Head of caudate nucleus (tissue), 42 donors: Measurements from ENCODE around the gene LRP1.

Experiments used
- DNase-seq, 42 donors: peaks; one replicate each; pipeline versions ENCODE4 v3.0.0 to v3.0.0-alpha.2; 2020 to 2021; ENCODE audit warnings: mixed read lengths in 7 of 42
- intact Hi-C: fragments of 100-400 bp; cut with DNase I; formaldehyde crosslinking; loops from one replicate; pipeline ENCODE4 v1.15.0; 2022

LRP1 gene

DNA sequence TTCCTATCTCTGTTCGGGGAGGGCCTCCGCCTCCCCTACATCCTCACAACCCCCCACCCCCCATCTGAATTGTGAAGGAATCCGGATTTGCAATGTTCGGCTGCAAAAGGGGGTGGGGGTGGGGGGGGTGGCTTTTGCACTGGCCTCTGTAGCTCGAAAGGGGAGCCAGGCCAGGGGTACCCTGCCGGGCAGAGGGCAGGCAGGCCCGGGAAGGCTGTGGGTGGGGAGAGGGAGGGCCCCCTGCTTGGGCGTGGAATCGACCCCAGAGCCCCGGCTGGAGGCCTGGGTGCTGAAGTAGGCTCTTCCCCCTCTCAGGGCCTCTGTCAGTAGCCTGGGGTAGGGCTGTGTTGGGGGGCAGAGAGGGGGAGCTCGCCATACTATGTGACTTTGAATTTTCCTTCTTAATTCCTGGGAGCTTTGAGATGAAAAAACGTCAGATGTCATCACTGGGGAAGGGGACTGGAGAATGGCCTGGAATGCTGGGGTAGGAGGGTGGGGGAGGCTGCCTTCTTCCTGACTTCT, 1.1 kb downstream of the LRP1 start:
- peak in 2 of 42 donors; percentile 23 to 32 for DNase-seq

DNA sequence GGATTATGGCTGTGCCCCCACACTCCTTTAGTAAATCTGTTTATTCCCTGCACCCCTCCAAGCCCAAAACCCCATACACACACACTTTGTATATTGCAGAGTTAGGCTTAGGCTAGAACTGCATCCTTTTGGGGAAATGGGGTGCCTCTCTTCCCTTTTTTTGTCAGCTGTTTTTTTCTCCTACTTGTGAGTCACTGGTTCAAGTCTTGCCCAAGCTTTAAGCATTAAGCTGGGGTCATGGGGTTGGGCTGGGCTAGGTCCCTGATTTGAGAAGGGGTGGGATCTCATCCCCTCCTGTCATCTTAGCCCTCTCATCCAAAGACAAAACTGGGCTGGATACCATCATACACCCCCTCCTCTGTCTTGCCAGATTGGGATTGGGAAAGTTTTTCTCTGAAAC, 1.6 kb downstream of the LRP1 start:
- DNase-seq: peak in 1 of 42 donors; percentile 53
- intact Hi-C loops: loop anchor here (5.0 kb wide), 1 partner anchor 52 kb away; no protein-coding TSS in a partner anchor

More for the DNA sequence above, 1.1 kb downstream of the LRP1 start:
- intact Hi-C loops: loop anchor here (5.0 kb wide), 1 partner anchor 53 kb away; no protein-coding TSS in a partner anchor

DNA sequence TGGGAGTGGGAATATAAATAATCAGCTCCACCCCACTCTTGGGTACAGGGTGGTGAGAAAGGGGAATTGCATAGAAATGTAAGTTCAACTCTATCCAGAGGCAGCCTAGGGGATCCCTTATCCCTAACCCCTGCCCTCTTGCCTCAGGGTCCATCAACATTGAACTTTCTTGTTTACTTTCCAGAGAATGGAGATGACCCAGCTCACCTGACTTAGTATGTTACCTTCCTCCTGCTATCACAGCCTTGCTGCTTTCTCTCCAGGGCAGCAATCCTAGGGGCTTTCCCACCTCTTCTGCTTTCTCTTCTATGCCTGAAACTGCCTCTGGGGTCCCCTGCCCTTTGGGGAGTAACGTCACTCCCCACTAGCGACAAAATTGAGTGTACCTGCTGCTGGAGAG, 2.7 kb downstream of the LRP1 start:
- DNase-seq: no peak
- intact Hi-C loops: no loop called here

DNA sequence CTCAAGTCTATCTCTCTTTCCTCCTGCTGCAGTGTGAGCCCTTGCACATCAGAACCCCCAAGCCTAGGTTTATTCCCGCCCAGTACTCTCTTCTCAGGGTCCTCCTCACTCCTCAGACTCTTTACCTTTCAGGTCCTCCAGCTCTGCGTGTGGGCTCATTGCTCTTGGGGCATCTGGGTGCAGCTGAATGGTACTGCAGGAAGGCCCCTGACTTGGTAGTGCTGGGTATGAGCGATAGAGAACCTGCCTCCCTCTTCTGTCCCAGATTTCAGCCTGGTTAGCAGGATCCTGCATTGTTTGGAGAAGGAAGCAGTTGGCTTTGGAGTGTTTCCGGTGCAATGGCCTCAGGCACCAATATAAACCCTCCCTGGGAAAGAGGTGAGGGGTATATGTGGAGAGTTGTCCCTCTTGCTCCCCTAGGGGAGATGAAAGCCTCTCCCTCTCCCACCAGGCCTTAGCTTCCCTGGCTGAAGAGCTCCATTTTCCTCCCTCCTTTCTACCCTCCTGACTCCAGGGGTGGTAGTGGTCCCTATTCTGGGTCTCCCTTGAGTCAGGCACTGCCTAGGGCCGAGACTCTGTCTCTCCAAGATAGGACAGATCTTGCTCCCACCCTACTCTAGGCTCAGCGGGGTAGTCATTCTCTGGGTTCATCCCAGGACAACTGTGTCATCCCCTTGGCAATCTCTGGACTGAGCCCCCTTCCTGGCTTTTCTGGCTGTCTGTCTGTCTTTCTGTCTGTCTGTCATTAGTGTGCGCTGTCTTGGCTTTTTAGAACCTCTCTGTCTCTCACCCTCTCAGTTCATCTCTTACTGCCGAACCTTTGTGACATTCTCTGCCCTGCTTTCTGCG, 3.8 kb downstream of the LRP1 start:
- DNase-seq: no peak
- intact Hi-C loops: no loop called here

DNA sequence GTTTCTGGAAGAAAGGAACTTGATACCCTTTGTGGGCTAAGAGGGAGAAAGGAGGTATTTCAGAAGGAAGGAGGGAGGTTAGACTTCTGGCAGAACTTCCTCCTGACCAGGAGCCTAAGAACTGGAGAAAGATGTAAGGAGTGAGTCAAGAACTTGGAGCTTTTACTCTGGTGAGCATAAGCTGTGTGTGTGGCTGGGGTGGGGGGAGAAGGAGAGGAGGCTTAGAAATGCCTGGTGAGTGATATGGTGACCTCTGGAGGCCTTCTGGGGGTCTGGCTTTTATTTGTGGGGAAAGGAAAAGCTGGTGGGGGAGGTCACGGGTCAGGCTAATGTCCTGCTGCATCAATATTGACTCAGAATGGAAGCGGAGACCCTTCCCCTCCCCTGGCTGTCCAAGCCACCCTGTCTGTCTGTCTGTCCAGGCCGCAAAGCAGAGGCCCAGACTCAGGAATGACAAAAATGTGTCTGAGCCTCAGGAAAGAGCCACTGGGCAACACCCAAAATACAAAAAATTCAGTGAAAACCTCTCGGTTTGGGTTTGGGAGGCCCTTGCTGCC, 4.8 kb downstream of the LRP1 start:
- DNase-seq: peak in 1 of 42 donors; percentile 37
- intact Hi-C loops: no loop called here

DNA sequence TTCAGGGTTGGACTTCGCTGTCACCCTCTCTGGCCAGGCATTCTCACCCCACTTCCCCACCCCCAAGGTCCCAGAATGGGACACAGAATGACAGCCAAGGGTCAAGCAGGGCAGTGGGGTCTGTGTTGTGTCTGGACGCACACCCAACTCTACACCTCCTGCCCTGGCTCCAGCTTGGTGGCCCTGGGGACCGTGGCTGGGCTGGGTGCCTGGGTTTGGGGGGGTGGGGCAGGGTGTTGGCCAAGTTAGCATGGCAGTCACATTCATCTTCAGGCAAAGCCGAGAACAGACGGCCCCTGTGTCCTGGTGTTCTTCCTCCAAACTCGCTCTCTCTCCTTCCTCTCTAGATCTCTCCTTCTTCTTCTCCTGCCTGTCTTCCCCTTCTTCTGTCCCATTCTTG, 5.6 kb downstream of the LRP1 start:
- intact Hi-C loops: no loop called here
- peak in 15 of 42 donors; percentile 32 to 77 (median 42) for DNase-seq

DNA sequence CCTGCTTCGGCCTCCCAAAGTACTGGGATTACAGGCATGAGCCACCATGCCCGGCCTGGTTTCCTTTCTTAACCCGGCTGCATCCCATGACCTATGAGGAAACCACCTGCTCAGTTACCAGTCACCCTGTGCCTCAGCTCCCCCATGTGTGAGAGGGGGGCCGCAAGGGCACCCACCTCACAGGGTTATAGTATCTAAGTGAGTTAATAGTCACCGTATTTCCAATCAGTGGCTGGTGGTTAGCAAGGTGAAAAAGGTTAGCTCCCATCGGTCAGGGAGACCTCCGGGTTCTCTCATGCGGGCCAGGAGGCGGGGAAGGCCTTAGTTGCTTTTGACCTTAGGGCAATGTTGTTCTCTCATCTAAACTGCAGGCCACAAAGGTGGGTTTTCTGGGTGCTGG, 6.7 kb downstream of the LRP1 start:
- DNase-seq: peak in 1 of 42 donors; percentile 35
- intact Hi-C loops: no loop called here

DNA sequence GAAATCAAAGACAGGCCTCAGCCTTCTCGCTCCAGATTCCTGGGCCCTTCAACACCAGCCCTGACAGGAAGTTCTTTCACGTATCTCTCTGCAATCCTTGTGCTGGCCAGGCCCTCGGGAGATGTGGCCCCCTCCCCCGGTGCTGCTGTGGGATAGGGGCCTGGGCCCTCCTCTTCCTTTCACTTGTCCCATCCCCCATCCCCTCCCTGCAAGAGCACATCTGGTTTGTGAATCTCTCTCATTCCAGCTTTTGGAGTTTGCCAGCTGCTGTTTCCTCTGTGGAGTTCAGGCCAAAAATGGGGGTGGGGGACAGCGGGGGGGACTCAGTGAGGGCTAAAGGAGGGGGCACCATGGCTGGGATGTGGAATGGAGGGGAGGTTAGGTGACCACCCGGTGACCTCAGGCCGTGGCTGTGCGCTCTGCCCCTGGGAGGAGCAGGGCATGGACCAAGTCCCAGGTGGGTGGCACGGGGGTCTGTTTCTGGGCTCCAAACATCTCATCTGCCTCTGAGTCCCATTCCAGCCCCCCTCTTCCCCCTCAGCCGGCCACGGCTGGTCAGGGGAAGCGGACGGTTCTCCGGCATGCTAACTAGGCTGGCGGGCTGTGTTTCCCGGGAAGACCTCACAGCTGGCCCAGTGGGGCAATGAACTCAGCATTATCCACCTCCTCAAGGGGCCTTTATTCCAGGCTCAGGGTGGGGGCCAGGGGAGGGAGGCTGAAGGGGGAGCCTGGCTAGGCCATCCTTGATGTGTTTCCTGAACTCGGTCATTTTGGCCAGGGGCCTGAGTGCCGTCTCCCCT, 7.4 kb downstream of the LRP1 start:
- peak; percentile 57 to 94 (median 80) for DNase-seq
- intact Hi-C loops: no loop called here

DNA sequence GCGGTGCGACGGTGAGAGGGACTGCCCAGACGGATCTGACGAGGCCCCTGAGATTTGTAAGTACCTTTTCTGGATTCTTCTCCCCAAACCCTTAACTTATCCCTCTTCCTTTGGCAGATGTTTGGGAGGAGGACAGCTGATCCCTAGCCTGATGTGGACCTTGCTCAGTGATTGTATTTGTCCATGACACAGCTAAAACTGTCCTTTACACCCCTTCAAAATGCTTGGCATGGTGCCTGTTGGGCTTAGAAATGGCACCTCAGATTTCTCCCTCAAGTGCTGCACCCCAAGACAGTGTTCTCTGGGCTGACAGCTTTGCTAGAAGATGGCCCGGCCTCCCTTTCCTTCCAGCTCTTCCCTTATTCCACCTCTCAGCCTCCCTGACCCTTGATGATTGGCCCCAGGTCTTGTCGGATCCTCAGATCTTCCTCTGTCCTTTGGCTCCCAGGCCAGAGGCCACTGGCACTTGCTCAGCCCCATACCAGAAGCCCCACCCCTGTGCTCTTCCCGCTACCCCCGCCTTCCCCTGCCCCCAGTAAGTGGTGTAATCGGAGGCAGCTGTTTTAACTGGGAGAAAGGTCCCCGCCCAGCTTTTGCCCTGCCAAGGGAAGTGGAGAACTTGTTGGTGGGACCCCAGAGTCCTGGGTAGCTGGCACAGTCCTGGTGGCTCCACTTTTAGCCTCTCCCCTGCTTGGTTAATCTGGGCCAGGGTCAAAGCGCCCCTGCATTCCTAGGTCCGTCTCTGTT, 10.4 kb downstream of the LRP1 start:
- DNase-seq: peak in 15 of 42 donors; percentile 35 to 80 (median 51)
- intact Hi-C loops: no loop called here

DNA sequence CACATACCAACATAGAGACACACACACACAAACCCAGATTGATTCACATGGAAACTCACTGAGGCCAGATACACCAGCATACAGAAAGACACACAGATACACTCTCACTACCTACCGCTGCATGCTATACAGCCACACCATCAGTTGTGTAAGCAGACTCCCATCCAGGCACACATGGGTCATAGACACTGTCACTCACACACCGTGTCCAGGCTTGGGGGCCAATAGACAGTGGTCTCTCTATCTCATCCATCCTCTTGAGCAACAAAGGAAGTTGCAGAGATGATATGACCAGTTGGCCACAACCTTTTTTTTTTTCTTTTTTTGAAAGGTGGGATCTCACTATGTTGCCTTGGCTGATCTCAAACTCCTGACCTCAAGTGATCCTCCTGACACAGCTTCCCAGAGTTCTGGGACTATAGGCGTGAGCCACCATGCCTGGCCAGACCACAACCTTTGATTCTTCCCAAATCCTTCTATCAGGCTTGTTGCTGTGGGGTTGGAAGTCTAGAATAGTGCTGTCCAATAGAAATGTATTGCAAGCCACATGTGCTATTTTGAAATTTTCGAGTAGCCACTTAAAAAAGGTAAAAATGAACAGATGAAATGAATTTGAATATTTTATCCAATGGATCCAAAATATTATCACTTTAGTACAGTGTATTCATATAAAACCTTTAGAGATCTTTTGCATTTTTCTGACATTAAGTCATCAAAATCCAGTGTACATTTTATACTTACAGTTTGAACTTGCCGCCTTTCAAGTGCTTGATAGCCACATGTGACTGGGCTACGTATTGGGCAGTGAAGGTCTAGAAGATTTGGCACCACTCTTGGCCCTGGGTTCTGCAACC, 11.7 kb downstream of the LRP1 start:
- DNase-seq: no peak
- intact Hi-C loops: no loop called here

DNA sequence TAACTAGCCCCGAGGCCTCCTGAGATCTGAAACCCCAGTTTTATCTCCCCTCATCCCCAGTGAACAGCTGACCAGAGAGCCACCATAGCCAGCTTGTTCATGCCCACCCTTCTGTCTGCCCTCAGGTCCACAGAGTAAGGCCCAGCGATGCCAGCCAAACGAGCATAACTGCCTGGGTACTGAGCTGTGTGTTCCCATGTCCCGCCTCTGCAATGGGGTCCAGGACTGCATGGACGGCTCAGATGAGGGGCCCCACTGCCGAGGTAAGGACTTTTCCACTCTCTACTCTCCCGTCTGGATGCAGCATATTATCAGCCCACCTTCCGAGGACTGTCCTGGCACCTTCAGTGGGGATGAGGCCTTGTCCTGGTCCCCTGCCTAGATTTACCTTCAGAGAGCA, 13.0 kb downstream of the LRP1 start:
- intact Hi-C loops: no loop called here
- no peak for DNase-seq

DNA sequence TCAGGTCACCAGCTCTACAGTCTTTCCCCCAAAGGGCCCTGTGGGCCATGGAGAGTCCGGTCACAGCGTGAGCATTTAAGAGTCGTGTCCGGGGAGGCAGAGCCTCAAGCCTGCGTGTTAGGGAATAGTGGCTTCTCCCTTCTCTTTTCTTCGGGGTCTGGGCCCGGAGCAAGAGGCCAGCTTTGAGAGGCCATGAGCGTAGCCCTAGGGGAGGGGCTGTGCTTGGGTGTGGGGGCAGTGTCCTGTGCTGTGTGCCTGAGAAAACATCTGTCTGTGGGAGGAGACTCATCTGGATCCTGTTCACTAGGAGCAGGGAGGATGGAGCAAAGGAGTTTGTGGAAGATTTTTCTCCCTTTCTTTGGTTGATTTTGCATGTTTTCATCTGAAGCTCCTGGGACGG, 13.8 kb downstream of the LRP1 start:
- intact Hi-C loops: no loop called here
- DNase-seq: peak in 1 of 42 donors; percentile 35

DNA sequence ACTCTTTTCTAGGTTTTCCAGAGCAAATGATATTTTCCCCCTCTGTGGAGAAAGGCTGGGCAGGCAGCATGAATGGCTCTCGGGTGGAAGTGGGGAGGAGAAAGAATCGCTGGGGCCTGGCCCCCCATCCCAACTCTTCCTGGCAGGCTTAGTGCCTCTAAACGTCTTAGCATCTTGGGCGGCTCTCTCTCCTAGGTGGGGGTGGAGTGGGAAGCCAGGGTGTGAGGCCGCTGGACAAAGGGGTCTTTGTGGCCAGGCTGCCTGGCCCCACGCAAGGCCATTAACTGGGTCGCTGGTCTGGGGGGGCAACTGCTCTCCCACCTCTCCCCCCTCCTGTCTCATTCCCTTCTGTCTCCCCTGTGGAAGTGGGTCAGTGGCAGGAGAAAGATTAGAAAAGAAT, 14.4 kb downstream of the LRP1 start:
- intact Hi-C loops: no loop called here
- DNase-seq: peak in 25 of 42 donors; percentile 18 to 83 (median 57)

DNA sequence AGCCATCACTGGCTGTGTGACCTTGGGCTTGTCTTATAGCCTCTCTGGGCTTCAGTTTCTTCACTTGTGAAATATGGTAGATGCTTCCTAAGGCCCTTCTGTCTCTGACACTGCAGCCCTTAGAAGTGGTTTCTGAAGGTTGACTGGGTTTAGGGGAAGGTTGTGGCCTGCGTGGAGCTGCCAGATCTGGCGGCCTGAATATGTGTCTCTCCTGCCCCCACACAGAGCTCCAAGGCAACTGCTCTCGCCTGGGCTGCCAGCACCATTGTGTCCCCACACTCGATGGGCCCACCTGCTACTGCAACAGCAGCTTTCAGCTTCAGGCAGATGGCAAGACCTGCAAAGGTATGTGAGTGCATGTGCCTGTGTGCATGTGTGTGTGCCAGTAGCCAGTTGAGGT, 15.2 kb downstream of the LRP1 start:
- intact Hi-C loops: no loop called here
- peak in 1 of 42 donors; percentile 41 for DNase-seq

DNA sequence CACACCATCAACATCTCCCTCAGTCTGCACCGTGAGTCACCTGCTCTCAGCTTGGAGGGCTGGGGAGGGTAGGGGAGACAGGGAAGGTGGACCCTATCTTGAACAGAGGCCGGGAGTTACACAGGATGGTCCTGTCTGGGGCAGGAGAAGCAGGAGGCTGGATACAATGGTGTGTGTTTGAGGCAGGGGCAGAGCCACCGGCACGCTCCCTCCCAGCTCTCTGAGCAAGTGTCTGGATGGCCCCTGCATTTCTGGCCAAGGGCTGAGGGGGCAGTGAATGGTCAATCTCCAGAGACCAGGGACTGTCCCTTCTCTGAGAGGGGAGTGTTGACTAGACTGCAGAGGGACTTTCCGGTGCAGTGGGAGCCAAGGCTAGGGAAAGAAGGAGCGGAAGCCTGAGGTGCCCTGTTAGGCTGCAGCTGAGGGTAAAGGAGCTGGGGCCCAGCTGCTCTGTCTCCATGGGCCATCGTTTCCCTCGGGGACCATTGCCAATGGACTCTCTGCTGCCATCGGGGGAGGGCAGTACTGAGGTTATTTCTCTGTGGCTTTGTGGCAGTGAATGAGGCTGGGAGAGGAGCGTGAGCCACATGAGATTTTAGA, 17.3 kb downstream of the LRP1 start:
- intact Hi-C loops: no loop called here

DNA sequence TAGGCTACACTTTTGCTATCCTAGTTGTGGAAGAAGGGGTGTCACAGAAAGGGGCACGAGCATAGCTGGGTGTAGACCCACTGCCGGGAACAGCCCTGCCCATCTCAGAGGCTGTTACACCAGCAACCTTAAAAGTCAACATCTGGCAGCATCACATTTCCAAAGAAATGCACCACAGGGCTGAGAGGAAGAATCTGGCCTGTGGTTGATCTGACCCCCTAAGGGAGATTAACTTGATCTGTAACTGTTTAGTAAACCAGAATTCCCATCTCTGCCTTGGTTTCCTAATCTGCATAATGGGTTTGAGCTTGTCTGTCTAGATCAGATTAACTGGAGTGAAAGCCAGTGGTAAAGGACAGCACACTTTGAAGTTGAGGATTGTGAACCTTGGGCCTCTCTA, 17.8 kb downstream of the LRP1 start:
- intact Hi-C loops: no loop called here
- no peak for DNase-seq

More for the DNA sequence above, 17.3 kb downstream of the LRP1 start:
- peak in 30 of 42 donors; percentile 31 to 85 (median 60) for DNase-seq
